Nephron progenitor cell (in vitro differentiated cells): ENCODE data around the gene EEF1B2.
"Not testable (repeated sequence)": the region's sequence is repeated elsewhere in the genome, so short reads cannot be mapped to it uniquely, and the experiment has no call there.

Source experiments
- DNase-seq: peaks from one replicate; pipeline ENCODE4 v3.0.0; 2021
- H3K27ac Mint-ChIP-seq: 2 replicates; pipeline ENCODE4 v1.8.0; 2021; ENCODE audit warnings: mild to moderate bottlenecking, moderate library complexity, mixed read lengths
- H3K27me3 Mint-ChIP-seq: 2 replicates; pipeline ENCODE4 v1.8.0; 2021; ENCODE audit warnings: mild to moderate bottlenecking, low read depth, mixed read lengths; ENCODE audit not compliant: poor library complexity
- H3K36me3 Mint-ChIP-seq: 2 replicates; pipeline ENCODE4 v1.8.0; 2021; ENCODE audit warnings: low read depth, mixed read lengths
- H3K4me1 Mint-ChIP-seq: 2 replicates; pipeline ENCODE4 v1.8.0; 2021; ENCODE audit warnings: mixed read lengths
- H3K4me3 Mint-ChIP-seq: 2 replicates; pipeline ENCODE4 v1.8.0; 2021; ENCODE audit warnings: mild to moderate bottlenecking, moderate library complexity, mixed read lengths
- H3K9me3 Mint-ChIP-seq: 2 replicates; pipeline ENCODE4 v1.8.0; 2021; ENCODE audit warnings: mild to moderate bottlenecking, moderate library complexity, mixed read lengths
- TF ChIP-seq, protein P1 (sequence below): fragments of 200-600 bp; sonication (generic); IDR thresholded peaks from 2 replicates; pipeline ENCODE4 v1.5.0; 2021; ENCODE audit warnings: antibody characterized with exemption

The EEF1B2 gene

DNA sequence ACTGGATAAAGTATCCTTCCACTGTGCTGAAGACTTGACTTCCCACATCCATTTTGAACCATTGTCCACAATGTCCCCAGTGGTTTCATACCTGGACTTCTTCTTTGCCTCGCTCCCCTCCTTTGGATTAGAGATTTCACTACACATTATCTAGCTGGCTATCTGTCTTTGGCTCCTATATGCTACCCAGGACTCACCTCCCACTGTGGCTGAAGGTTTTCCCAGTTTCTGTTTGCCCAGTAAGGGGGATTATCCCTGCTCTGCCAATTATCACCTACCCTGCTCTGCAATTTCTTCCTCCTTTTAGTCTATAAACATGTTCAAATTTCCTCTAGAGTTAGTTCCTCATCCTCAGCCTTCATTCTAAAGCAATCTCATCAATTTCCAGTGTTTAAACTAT, 9.5 kb upstream of the EEF1B2 start:
- Mint-ChIP-seq H3K27me3 (no peaks in the 10 kb centered on the region), H3K9me3 (no peaks in the 10 kb centered on the region), H3K4me1 (no peaks in the 10 kb centered on the region), H3K27ac (peak overlapping the region; percentile 82), H3K4me3 (no peak overlapping the region), H3K36me3 (peaks cover 57% of the 10 kb centered on the region)
- DNase-seq, result no peak
- TF ChIP-seq, protein P1, sequence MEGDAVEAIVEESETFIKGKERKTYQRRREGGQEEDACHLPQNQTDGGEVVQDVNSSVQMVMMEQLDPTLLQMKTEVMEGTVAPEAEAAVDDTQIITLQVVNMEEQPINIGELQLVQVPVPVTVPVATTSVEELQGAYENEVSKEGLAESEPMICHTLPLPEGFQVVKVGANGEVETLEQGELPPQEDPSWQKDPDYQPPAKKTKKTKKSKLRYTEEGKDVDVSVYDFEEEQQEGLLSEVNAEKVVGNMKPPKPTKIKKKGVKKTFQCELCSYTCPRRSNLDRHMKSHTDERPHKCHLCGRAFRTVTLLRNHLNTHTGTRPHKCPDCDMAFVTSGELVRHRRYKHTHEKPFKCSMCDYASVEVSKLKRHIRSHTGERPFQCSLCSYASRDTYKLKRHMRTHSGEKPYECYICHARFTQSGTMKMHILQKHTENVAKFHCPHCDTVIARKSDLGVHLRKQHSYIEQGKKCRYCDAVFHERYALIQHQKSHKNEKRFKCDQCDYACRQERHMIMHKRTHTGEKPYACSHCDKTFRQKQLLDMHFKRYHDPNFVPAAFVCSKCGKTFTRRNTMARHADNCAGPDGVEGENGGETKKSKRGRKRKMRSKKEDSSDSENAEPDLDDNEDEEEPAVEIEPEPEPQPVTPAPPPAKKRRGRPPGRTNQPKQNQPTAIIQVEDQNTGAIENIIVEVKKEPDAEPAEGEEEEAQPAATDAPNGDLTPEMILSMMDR, result no peak

DNA sequence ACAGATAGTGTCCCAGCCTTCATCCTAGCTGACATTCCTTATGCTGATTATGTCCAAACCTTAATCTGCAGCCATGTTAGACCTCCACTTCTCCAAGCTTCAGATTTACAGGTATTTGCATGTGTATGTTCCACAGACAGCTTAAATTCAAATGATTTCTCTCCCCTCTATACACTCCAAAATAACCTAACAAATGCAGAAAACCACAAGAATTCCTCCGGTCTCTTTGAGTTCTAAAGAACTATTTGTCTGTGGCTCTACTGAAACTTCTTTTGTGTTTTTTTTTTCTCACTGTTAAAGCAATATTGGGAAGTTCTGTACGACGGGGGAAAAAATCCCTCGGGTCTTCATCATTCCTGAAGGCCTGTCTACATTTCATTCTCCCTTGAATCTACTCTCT, 9.1 kb upstream of the EEF1B2 start:
- DNase-seq, result no peak
- H3K4me1 Mint-ChIP-seq, result no peaks in the 10 kb centered on the region
- TF ChIP-seq, protein P1, result no peak
- H3K4me3 Mint-ChIP-seq, result no peak overlapping the region
- H3K36me3 Mint-ChIP-seq, result peaks cover 53% of the 10 kb centered on the region
- H3K27ac Mint-ChIP-seq, result no peak overlapping the region
- H3K9me3 Mint-ChIP-seq, result no peaks in the 10 kb centered on the region
- H3K27me3 Mint-ChIP-seq, result no peaks in the 10 kb centered on the region

DNA sequence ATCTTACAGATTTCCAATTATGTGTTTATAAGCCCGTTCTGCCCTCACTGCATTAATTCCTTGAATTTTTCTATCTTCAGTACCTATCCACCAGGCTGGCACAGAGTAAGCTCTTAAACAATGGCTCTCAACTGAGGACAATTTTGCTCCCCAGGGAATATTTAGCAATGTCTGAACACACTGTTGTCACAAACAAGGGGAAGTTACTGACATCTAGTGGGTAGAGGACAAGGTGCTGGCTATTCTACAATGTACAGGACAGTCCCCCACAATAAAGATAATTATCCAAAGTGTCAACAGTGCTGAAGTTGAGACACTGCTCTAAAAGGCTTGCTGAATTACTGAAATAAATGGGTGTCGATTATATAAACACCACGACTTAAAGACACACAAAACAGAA, 5.5 kb upstream of the EEF1B2 start:
- no peaks in the 10 kb centered on the region for H3K9me3 Mint-ChIP-seq
- TF ChIP-seq, protein P1, result no peak
- peaks cover 44% of the 10 kb centered on the region for H3K36me3 Mint-ChIP-seq
- no peak for DNase-seq
- peaks cover 3% of the 10 kb centered on the region for H3K27me3 Mint-ChIP-seq
- peaks cover 14% of the 10 kb centered on the region for H3K4me1 Mint-ChIP-seq
- no peak overlapping the region for H3K27ac Mint-ChIP-seq
- no peak overlapping the region for H3K4me3 Mint-ChIP-seq

DNA sequence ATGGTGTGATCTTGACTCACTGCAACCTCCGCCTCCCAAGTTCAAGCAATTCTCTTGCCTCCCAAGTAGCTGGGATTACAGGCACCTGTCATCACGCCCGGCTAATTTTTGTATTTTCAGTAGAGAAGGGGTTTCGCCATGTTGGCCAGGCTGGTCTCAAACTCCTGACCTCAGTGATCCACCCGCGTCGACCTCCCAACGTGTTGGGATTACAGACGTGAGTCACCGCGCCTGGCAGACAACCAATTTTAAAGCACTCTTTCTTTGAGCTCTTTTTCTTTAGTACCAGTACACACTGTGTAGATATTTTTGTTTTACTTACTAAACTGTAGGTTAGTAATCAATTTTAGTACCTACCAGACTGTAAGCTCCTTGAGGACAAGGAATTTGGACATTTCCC, 2.7 kb upstream of the EEF1B2 start:
- not testable (repeated sequence) for H3K9me3 Mint-ChIP-seq, H3K27me3 Mint-ChIP-seq, H3K27ac Mint-ChIP-seq, DNase-seq
- peak overlapping the region; percentile 97 for H3K4me3 Mint-ChIP-seq
- peaks cover 35% of the 10 kb centered on the region for H3K4me1 Mint-ChIP-seq
- peaks cover 33% of the 10 kb centered on the region for H3K36me3 Mint-ChIP-seq

DNA sequence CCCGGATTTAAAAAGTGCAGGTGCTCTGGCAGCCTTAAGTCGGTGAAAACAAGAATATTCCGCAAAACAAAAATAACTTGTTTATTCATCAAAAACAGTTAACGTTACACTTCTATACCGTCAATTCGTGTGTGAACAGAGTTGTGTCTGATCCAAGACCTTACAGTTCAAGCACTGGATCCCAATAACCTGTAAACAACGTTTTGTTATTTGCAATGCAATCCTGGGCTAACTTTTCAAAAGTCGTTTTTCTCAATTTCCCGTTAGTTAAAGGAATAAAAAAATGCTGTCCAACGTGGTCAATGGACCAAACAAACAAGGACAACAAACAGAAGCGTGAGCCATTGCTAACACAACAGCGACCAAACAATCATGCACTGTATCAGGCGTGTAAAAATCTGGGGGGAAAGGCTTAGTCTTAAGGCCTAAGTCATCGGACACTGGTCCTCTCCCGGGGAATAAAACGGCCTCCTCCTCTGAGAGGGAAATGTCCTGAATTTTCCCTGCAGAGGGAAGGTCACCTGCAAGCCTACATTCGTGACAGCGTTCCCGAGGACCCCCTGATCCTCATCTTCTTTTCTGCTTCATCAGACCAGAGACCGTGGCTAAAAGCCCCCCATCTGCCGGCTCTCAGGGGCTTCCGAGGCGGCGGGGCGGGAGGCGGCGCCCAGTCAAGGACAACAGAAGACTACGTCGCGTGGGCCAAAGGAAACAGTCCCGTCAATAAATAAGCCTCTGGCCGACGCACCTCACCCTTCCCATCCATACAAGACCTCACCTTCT, 941 bp upstream of the EEF1B2 start:
- peaks cover 47% of the 10 kb centered on the region for H3K36me3 Mint-ChIP-seq
- H3K4me1 Mint-ChIP-seq, result peaks cover 50% of the 10 kb centered on the region
- no peaks in the 10 kb centered on the region for H3K9me3 Mint-ChIP-seq
- peak overlapping the region; percentile 97 for H3K4me3 Mint-ChIP-seq
- DNase-seq, result no peak
- H3K27ac Mint-ChIP-seq, result peak overlapping the region; percentile 99
- peaks cover 3% of the 10 kb centered on the region for H3K27me3 Mint-ChIP-seq
- TF ChIP-seq, protein P1, result no peak

DNA sequence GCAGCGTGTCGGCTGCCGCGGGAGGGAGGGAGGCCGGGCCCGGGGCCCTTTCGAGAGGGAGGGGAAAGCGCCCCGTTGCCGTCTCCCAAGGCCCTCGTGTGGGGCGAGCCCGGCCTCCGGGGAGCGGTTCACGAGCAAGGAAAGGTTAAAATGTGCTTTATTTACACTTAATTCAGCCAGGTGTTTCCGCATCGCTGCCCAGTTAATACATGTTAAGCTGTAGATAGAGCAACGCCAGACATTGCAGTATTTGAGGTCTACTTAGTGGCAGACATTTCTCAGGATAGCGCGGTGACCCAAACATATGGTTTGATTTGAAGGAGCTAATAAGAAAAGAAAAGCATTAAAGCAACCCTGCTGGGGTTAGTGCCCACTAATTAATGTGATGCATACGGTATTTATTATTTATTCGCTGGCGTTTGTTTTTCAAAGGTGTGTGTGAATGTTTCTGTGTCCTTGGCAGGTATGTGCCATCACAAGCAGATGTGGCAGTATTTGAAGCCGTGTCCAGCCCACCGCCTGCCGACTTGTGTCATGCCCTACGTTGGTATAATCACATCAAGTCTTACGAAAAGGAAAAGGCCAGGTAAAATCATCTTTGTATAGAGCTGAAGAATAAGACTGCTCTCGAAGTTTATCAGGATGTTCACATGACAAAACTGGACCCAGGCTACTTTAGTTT, 571 bp downstream of the EEF1B2 start:
- TF ChIP-seq, protein P1, result no peak
- peak overlapping the region; percentile 97 for H3K4me3 Mint-ChIP-seq
- no peaks in the 10 kb centered on the region for H3K9me3 Mint-ChIP-seq
- H3K36me3 Mint-ChIP-seq, result peaks cover 48% of the 10 kb centered on the region
- peaks cover 50% of the 10 kb centered on the region for H3K4me1 Mint-ChIP-seq
- H3K27me3 Mint-ChIP-seq, result peaks cover 3% of the 10 kb centered on the region
- DNase-seq, result no peak
- peak overlapping the region; percentile 66 for H3K27ac Mint-ChIP-seq
